ENCODE measurements around the gene RGL1.

The RGL1 gene

GRCh38 chr1:183871142-183871541, 66.2 kb downstream of the RGL1 start:
- Histone ChIP-seq H3K4me1 (ENCODE audit: low read length) (peaks cover 12% of the 10 kb centered on the region; the same call in 1 of the 2 replicates), H4K20me1 (ENCODE audit: insufficient read depth, low read length) (no peaks in the 10 kb centered on the region), H3K4me3 (ENCODE audit: low read length) (no peak overlapping the region), H3K9me2 (replicated peaks; ENCODE audit: insufficient read depth, low read length) (no peaks in the 10 kb centered on the region), H3F3A (ENCODE audit: insufficient read depth, low read length) (no peaks in the 10 kb centered on the region), H2AFZ (ENCODE audit: low read length) (no peak overlapping the region), H3K79me2 (ENCODE audit: low read length) (no peaks in the 10 kb centered on the region), H3K27me3 (replicated peaks; ENCODE audit: insufficient read depth, low read length) (no peaks in the 10 kb centered on the region), H3K9me3 (replicated peaks; ENCODE audit: insufficient read depth, low read length) (no peaks in the 10 kb centered on the region), H3K27ac (ENCODE audit: low read length) (no peak overlapping the region), H3K9ac (ENCODE audit: low read length) (no peak overlapping the region), H3K4me2 (ENCODE audit: low read depth, low read length) (no peak overlapping the region), H3K36me3 (replicated peaks; ENCODE audit: insufficient read depth, low read length) (no peaks in the 10 kb centered on the region)
- DNase-seq: no peak
- TF ChIP-seq EZH2 (optimal IDR thresholded peaks at IDR 0.05; ENCODE audit: low read depth, low read length) (no peak), EZH2phosphoT487 (IDR thresholded peaks at IDR 0.05; ENCODE audit: low read length) (no peak), CTCF (IDR thresholded peaks at IDR 0.05; ENCODE audit: low read length) (no peak)

GRCh38 chr1:183871601-183872000, 66.7 kb downstream of the RGL1 start:
- Histone ChIP-seq H3K4me1 (ENCODE audit: low read length) (peaks cover 12% of the 10 kb centered on the region; the same call in 1 of the 2 replicates), H3K79me2 (ENCODE audit: low read length) (no peaks in the 10 kb centered on the region), H2AFZ (ENCODE audit: low read length) (no peak overlapping the region), H3K9me2 (replicated peaks; ENCODE audit: insufficient read depth, low read length) (no peaks in the 10 kb centered on the region), H3K9me3 (replicated peaks; ENCODE audit: insufficient read depth, low read length) (no peaks in the 10 kb centered on the region), H4K20me1 (ENCODE audit: insufficient read depth, low read length) (no peaks in the 10 kb centered on the region), H3K27ac (ENCODE audit: low read length) (no peak overlapping the region), H3K27me3 (replicated peaks; ENCODE audit: insufficient read depth, low read length) (no peaks in the 10 kb centered on the region), H3K4me3 (ENCODE audit: low read length) (no peak overlapping the region), H3F3A (ENCODE audit: insufficient read depth, low read length) (no peaks in the 10 kb centered on the region), H3K4me2 (ENCODE audit: low read depth, low read length) (no peak overlapping the region), H3K36me3 (replicated peaks; ENCODE audit: insufficient read depth, low read length) (no peaks in the 10 kb centered on the region), H3K9ac (ENCODE audit: low read length) (no peak overlapping the region)
- TF ChIP-seq EZH2 (optimal IDR thresholded peaks at IDR 0.05; ENCODE audit: low read depth, low read length): no peak
- TF ChIP-seq EZH2phosphoT487 (IDR thresholded peaks at IDR 0.05; ENCODE audit: low read length): no peak
- no peak for TF ChIP-seq CTCF (IDR thresholded peaks at IDR 0.05; ENCODE audit: low read length)
- DNase-seq: no peak

GRCh38 chr1:183872403-183872802, 67.5 kb downstream of the RGL1 start:
- Histone ChIP-seq H3K27ac (ENCODE audit: low read length) (no peak overlapping the region), H3K9me3 (replicated peaks; ENCODE audit: insufficient read depth, low read length) (no peaks in the 10 kb centered on the region), H3K4me2 (ENCODE audit: low read depth, low read length) (no peak overlapping the region), H3F3A (ENCODE audit: insufficient read depth, low read length) (no peaks in the 10 kb centered on the region), H3K27me3 (replicated peaks; ENCODE audit: insufficient read depth, low read length) (no peaks in the 10 kb centered on the region), H4K20me1 (ENCODE audit: insufficient read depth, low read length) (no peaks in the 10 kb centered on the region), H3K36me3 (replicated peaks; ENCODE audit: insufficient read depth, low read length) (no peaks in the 10 kb centered on the region), H3K79me2 (ENCODE audit: low read length) (no peaks in the 10 kb centered on the region), H3K4me1 (ENCODE audit: low read length) (peaks cover 12% of the 10 kb centered on the region; the same call in 1 of the 2 replicates), H3K9me2 (replicated peaks; ENCODE audit: insufficient read depth, low read length) (no peaks in the 10 kb centered on the region), H2AFZ (ENCODE audit: low read length) (no peak overlapping the region), H3K4me3 (ENCODE audit: low read length) (no peak overlapping the region), H3K9ac (ENCODE audit: low read length) (no peak overlapping the region)
- no peak for DNase-seq
- TF ChIP-seq EZH2 (optimal IDR thresholded peaks at IDR 0.05; ENCODE audit: low read depth, low read length): no peak
- no peak for TF ChIP-seq CTCF (IDR thresholded peaks at IDR 0.05; ENCODE audit: low read length)
- no peak for TF ChIP-seq EZH2phosphoT487 (IDR thresholded peaks at IDR 0.05; ENCODE audit: low read length)

All from MM.1S (cell line).